Stimulated activated effector memory CD8-positive, alpha-beta T cell treated with anti-CD3 and anti-CD28 coated beads, Interleukin-12 subunit alpha, Interleukin-12 subunit beta, amount 100 ng/mL, for 72 hours (primary cell): ENCODE results near the gene RIT2.

Experiments used
- ATAC-seq: fragments of 150-1000 bp; cut with Tn5 transposase; 2 replicates; pipeline ENCODE4 v1.10.0; 2021
- DNase-seq, 2 donors: peaks; one replicate each; pipeline ENCODE4 v3.0.0; 2021 to 2022; ENCODE audit warnings: low spot score in 2 of 2
- H3K27ac Mint-ChIP-seq: one replicate; pipeline ENCODE4 v1.8.0; 2022; ENCODE audit warnings: mild to moderate bottlenecking, mixed read lengths
- H3K36me3 Mint-ChIP-seq: one replicate; pipeline ENCODE4 v1.8.0; 2022; ENCODE audit warnings: mild to moderate bottlenecking, mixed read lengths
- H3K4me1 Mint-ChIP-seq: one replicate; pipeline ENCODE4 v1.8.0; 2022; ENCODE audit warnings: mixed read lengths
- H3K4me3 Mint-ChIP-seq: one replicate; pipeline ENCODE4 v1.8.0; 2022; ENCODE audit warnings: mild to moderate bottlenecking, mixed read lengths
- H3K9me3 Mint-ChIP-seq: one replicate; pipeline ENCODE4 v1.8.0; 2022; ENCODE audit warnings: mixed read lengths

Gene RIT2

DNA sequence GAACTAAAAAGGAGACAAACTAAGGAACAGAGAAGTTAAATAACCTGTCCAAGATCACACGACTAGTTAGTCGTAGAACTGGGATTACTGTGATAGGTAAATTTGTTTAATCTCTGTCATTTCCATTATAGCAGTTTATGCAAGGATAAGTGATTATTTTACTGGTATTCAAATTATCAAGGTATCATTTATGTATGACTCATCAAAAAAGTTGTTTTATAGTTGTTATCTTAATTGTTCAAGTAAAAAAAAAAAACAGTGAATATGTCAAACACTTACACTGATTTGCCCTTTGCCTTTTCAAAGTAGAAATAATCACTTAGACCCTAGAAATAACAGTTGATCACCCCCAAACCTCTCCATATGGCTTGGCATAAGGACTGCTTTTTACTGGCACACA lies 173.6 kb downstream of the RIT2 start:
- Mint-ChIP-seq H3K4me1 (no peaks in the 10 kb centered on the region), H3K36me3 (no peaks in the 10 kb centered on the region), H3K27ac (no peak overlapping the region), H3K4me3 (no peak overlapping the region), H3K9me3 (peaks cover 16% of the 10 kb centered on the region)
- ATAC-seq: no peak
- DNase-seq: no peak

DNA sequence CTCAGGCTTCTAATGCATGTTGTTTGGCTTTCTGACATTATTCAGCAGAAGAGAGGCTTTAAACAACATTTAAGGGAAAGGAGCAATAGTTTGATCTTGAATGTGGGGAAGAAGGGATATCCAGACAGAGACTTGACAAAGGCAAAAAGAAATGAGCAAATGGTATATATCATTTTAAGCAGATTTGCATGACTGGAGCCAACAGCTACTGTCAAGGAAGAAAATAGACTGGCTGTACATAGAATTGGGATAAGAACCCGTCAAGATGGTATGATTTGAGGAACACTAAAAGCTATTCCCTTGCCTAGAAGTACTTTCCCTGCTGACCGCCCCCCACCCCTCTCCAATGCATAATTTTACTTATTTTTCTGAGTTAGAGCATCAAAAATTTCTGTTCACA lies 174.5 kb downstream of the RIT2 start:
- Mint-ChIP-seq H3K9me3 (peaks cover 19% of the 10 kb centered on the region), H3K27ac (no peak overlapping the region), H3K4me1 (no peaks in the 10 kb centered on the region), H3K36me3 (no peaks in the 10 kb centered on the region), H3K4me3 (no peak overlapping the region)
- DNase-seq (no peak), ATAC-seq (no peak)

DNA sequence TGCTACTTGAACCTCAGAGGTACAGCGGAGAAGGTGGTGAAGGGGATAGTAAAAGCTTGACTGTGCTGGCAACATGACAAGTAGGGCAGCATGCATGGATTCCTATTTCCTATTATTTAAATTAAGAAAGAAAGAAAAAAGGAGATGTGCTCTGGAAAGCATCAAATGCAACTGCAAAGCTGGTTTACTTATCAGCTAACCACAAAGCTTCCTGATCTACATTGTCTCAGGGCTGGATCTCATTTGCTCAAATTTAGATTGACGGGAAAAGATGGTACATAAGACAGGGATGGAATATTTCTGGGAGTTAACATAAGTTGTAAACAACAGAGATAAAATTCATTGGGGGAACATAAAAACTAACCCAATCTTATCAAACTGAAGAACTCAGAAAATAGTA lies 178.0 kb downstream of the RIT2 start:
- no peak for ATAC-seq
- no peak for DNase-seq
- H3K9me3 Mint-ChIP-seq: peaks cover 30% of the 10 kb centered on the region
- H3K36me3 Mint-ChIP-seq: no peaks in the 10 kb centered on the region
- H3K4me1 Mint-ChIP-seq: no peaks in the 10 kb centered on the region
- H3K4me3 Mint-ChIP-seq: no peak overlapping the region
- H3K27ac Mint-ChIP-seq: no peak overlapping the region

DNA sequence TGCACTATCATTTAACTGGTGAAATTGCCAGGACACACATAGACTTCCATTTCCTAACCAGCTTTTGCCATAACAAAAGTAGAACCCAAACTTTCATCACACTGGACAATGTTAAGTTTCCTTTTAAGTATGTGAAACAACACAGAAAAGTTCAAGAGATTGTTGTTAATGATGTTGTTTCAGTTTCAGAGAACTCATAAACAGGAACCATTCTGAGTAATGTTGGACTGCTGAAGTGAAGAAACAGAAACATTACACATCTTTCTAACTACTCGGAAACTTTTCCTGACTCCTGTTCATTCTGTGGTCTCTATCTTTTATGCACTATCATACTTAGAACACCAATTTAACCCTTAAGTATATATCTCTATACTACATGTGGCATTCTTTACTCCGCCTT lies 179.2 kb downstream of the RIT2 start:
- H3K4me1 Mint-ChIP-seq: no peaks in the 10 kb centered on the region
- DNase-seq (no peak), ATAC-seq (no peak)
- peaks cover 27% of the 10 kb centered on the region for H3K9me3 Mint-ChIP-seq
- no peak overlapping the region for H3K4me3 Mint-ChIP-seq
- no peaks in the 10 kb centered on the region for H3K36me3 Mint-ChIP-seq
- H3K27ac Mint-ChIP-seq: no peak overlapping the region

- Mint-ChIP-seq H3K9me3 (peaks cover 23% of the 10 kb centered on the region), H3K4me1 (no peaks in the 10 kb centered on the region), H3K27ac (no peak overlapping the region), H3K36me3 (no peaks in the 10 kb centered on the region), H3K4me3 (no peak overlapping the region)
- ATAC-seq (no peak), DNase-seq (no peak)
Measured at GRCh38 chr18:42931491-42931890, 184.0 kb downstream of the RIT2 start.

DNA sequence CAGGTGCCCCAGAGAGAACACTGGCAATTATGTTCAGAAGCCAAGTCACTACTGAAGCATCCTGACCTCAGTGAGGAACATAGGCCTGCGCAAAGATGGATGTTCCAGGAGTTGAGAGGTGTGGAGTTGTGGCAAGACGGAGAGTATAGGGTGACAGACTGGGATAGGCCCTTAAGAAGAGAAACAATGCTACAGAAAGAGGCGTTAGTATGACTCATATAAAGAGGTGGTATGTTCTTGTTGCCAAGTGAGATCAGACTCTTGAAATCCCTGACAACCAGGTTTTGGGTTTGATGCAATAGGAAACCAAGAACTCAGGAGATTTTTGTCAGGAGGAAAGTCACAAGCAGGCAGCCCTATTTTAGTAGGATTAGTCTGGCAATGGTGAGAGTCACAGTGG lies 185.6 kb downstream of the RIT2 start:
- Mint-ChIP-seq H3K4me1 (no peaks in the 10 kb centered on the region), H3K4me3 (no peak overlapping the region), H3K27ac (no peak overlapping the region), H3K9me3 (peaks cover 13% of the 10 kb centered on the region), H3K36me3 (no peaks in the 10 kb centered on the region)
- DNase-seq (no peak), ATAC-seq (no peak)

- no peak overlapping the region for H3K4me3 Mint-ChIP-seq
- DNase-seq: no peak
Measured at GRCh38 chr18:42929181-42929580, 186.3 kb downstream of the RIT2 start.

GRCh38 chr18:42925036-42925435 lies 190.4 kb downstream of the RIT2 start:
- Mint-ChIP-seq H3K27ac (no peak overlapping the region), H3K4me3 (no peak overlapping the region), H3K36me3 (no peaks in the 10 kb centered on the region), H3K4me1 (no peaks in the 10 kb centered on the region), H3K9me3 (peaks cover 8% of the 10 kb centered on the region)
- DNase-seq (no peak), ATAC-seq (no peak)

More at GRCh38 chr18:42929181-42929580, 186.3 kb downstream of the RIT2 start:
- H3K36me3 Mint-ChIP-seq: no peaks in the 10 kb centered on the region
- H3K9me3 Mint-ChIP-seq: peaks cover 11% of the 10 kb centered on the region
- ATAC-seq: no peak
- no peaks in the 10 kb centered on the region for H3K4me1 Mint-ChIP-seq
- H3K27ac Mint-ChIP-seq: no peak overlapping the region

GRCh38 chr18:42922363-42922762 lies 193.1 kb downstream of the RIT2 start:
- Mint-ChIP-seq H3K27ac (no peak overlapping the region), H3K9me3 (peaks cover 9% of the 10 kb centered on the region), H3K4me1 (no peaks in the 10 kb centered on the region), H3K4me3 (no peak overlapping the region), H3K36me3 (no peaks in the 10 kb centered on the region)
- DNase-seq (no peak), ATAC-seq (no peak)

DNA sequence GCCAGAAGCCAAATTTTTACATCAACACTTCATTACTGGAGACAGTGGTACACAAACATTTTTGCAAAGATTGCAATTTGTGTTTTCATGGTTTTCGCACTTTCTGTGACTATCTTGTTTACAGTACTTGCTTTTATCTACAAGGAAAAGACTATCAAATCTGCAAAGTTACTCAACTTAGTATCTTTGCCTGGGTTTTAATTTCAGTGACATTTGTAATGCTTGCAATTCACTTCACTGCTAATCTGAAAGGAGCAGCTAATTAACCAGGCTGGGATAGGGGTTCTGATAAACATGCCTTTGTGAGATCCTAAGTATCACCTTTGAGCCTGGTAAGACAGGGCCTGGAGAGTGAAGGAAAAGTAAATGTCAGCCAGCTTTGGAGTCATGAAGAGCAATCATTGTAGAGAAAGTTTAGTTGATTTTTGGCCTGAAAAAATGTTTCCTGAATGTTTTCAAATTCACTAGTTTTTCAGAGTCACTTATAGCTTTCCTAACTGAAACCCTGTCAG lies 194.2 kb downstream of the RIT2 start:
- no peaks in the 10 kb centered on the region for H3K4me1 Mint-ChIP-seq
- DNase-seq (no peak), ATAC-seq (no peak)
- no peaks in the 10 kb centered on the region for H3K36me3 Mint-ChIP-seq
- no peak overlapping the region for H3K27ac Mint-ChIP-seq
- H3K9me3 Mint-ChIP-seq: peaks cover 9% of the 10 kb centered on the region
- no peak overlapping the region for H3K4me3 Mint-ChIP-seq

DNA sequence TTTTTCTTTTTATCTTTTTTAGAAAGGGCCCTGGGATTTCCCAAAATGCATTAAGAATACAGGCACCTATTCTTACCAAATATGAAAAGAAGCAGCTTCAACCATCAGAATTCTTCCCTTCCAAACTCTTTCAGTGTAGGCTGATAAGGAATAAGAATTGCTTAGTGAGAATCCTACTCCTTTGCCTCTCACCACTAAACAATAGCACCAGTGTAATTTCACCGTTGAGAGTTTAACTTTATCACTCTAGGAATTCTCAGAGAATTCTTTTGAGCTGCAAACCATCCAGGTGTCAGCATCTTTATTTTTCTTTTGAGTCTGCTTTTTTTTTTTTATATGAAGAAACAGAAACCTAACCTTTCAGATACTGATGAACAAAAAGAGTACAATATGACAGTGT lies 194.9 kb downstream of the RIT2 start:
- DNase-seq (no peak), ATAC-seq (no peak)
- H3K9me3 Mint-ChIP-seq: peaks cover 9% of the 10 kb centered on the region
- H3K27ac Mint-ChIP-seq: no peak overlapping the region
- no peaks in the 10 kb centered on the region for H3K36me3 Mint-ChIP-seq
- no peak overlapping the region for H3K4me3 Mint-ChIP-seq
- no peaks in the 10 kb centered on the region for H3K4me1 Mint-ChIP-seq

DNA sequence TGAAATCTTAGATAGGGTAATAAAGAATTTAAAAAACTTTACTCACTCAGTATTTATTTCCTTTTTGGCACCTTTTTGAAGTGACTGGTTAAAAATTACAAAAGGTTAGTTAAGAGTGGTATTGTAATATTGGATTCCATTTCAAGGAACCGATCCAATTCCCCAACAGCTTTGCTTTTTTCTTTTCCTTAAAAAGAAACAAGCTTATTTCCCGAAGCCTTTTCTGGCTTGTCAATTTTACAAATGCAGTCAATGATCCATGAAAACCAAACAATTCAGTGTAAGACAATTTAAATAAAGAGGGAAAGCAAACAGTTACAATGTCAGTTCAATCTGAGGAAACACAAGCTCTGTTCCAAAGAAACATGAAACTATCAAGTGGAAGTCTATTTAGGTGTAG lies 200.2 kb downstream of the RIT2 start:
- no peak for DNase-seq
- Mint-ChIP-seq H3K36me3 (no peaks in the 10 kb centered on the region), H3K27ac (no peak overlapping the region), H3K4me3 (no peak overlapping the region), H3K9me3 (peaks cover 15% of the 10 kb centered on the region), H3K4me1 (no peaks in the 10 kb centered on the region)
- no peak for ATAC-seq

DNA sequence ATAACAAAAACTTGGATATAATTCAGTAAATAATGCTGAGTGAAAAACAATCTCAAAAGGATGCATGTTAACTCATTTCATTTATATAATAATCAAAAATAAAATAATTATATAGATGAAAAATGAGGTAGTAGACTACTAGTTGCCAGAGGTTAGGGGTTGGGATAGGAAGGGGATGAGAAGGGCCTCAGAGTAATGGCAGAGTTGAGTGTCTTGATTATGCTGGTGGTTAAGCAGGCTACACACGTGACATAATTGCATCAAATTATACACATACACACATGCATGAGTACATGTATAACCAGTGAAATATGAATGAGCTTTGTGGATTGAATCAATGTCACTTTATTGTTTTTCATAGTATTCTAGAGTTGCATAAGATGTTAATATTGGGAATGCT lies 201.0 kb downstream of the RIT2 start:
- Mint-ChIP-seq H3K9me3 (peaks cover 14% of the 10 kb centered on the region), H3K4me1 (no peaks in the 10 kb centered on the region), H3K4me3 (no peak overlapping the region), H3K27ac (no peak overlapping the region), H3K36me3 (no peaks in the 10 kb centered on the region)
- no peak for ATAC-seq
- DNase-seq: no peak

GRCh38 chr18:42909095-42909494 lies 206.4 kb downstream of the RIT2 start:
- no peaks in the 10 kb centered on the region for H3K36me3 Mint-ChIP-seq
- H3K27ac Mint-ChIP-seq: no peak overlapping the region
- ATAC-seq (no peak), DNase-seq (no peak)
- no peak overlapping the region for H3K4me3 Mint-ChIP-seq
- H3K9me3 Mint-ChIP-seq: peaks cover 23% of the 10 kb centered on the region
- H3K4me1 Mint-ChIP-seq: no peaks in the 10 kb centered on the region

GRCh38 chr18:42906761-42907160 lies 208.7 kb downstream of the RIT2 start:
- DNase-seq: no peak
- Mint-ChIP-seq H3K4me3 (no peak overlapping the region), H3K9me3 (peaks cover 23% of the 10 kb centered on the region), H3K4me1 (no peaks in the 10 kb centered on the region), H3K27ac (no peak overlapping the region), H3K36me3 (no peaks in the 10 kb centered on the region)
- ATAC-seq: no peak

DNA sequence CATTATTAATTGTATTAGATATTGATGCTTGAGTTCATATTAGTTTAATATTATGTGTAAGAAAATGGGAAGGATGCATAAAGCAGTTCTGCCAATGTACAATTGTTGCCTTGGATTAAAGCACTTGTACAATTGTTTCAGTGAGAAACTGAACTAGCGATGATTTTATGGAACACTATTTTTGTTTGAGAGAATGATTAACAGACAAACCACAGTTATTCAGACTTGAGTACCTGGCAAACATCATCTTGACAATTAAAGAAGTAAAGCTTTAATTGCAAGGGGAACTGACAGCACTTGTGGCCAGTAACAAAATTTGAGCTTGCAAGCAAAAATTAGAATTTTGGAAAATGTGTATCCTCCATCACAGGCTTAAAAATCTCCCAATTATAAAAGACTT lies 214.3 kb downstream of the RIT2 start:
- peaks cover 18% of the 10 kb centered on the region for H3K9me3 Mint-ChIP-seq
- no peak overlapping the region for H3K27ac Mint-ChIP-seq
- H3K4me3 Mint-ChIP-seq: no peak overlapping the region
- H3K36me3 Mint-ChIP-seq: no peaks in the 10 kb centered on the region
- H3K4me1 Mint-ChIP-seq: no peaks in the 10 kb centered on the region
- ATAC-seq: no peak
- no peak for DNase-seq

- Mint-ChIP-seq H3K4me3 (no peak overlapping the region), H3K27ac (no peak overlapping the region), H3K4me1 (no peaks in the 10 kb centered on the region), H3K36me3 (no peaks in the 10 kb centered on the region), H3K9me3 (peaks cover 22% of the 10 kb centered on the region)
- no peak for ATAC-seq
- no peak for DNase-seq
Measured at GRCh38 chr18:42893977-42894376, 221.5 kb downstream of the RIT2 start.
